ENCODE data around the gene CCDC30.

- TF ChIP-seq CTCF (IDR thresholded peaks at IDR 0.05) = no peak
- no peak for TF ChIP-seq POLR2A (IDR thresholded peaks at IDR 0.05)
- no peak for TF ChIP-seq EP300 (IDR thresholded peaks at IDR 0.05)
These were observed 66.7 kb downstream of the CCDC30 start for GRCh38 chr1:42529724-42530181.
